ENCODE data around the gene FOXI3.
"Not testable (repeated sequence)": the region's sequence is repeated elsewhere in the genome, so short reads cannot be mapped to it uniquely, and the experiment has no call there.

The FOXI3 gene

GRCh38 chr2:88442473-88442872, 10.0 kb downstream of the FOXI3 start:
- DNase-seq, result no peak

GRCh38 chr2:88442061-88442460, 10.4 kb downstream of the FOXI3 start:
- DNase-seq, result no peak

GRCh38 chr2:88437010-88437409, 15.5 kb downstream of the FOXI3 start:
- DNase-seq, result no peak

GRCh38 chr2:88429929-88430328, 22.6 kb downstream of the FOXI3 start:
- no peak for DNase-seq

GRCh38 chr2:88423733-88424132, 28.8 kb downstream of the FOXI3 start:
- no peak for DNase-seq

GRCh38 chr2:88419051-88419450, 33.4 kb downstream of the FOXI3 start:
- not testable (repeated sequence) for DNase-seq

GRCh38 chr2:88416016-88416663, 36.4 kb downstream of the FOXI3 start:
- DNase-seq, result no peak

- DNase-seq, result not testable (repeated sequence)
Observed at GRCh38 chr2:88408870-88409269, 43.6 kb downstream of the FOXI3 start.

GRCh38 chr2:88400037-88400767, 52.3 kb downstream of the FOXI3 start:
- DNase-seq, result no peak

- DNase-seq, result no peak
Observed at GRCh38 chr2:88398180-88398579, 54.3 kb downstream of the FOXI3 start.
